GM12878 (cell line): Measurements from ENCODE around the gene MAP3K1. TPM values are rescaled to one million over a fixed set of nuclear protein-coding genes. Genes with fewer than 3 reads are reported as not detected.

ENCODE experiments used
- ESRRA ChIP-seq: IDR thresholded peaks from 2 replicates; pipeline ENCODE4 v1.6.1; 2012; ENCODE audit warnings: mild to moderate bottlenecking, low read length, improper control_type of control experiment
- EZH2 ChIP-seq: IDR thresholded peaks from 2 replicates; pipeline ENCODE4 v1.6.1; 2012; ENCODE audit warnings: low read depth, mild to moderate bottlenecking, control low read depth, inconsistent platforms, low read length, borderline replicate concordance; ENCODE audit not compliant: control insufficient read depth
- LARP7 ChIP-seq: fragments of 450-650 bp; IDR thresholded peaks from 2 replicates; pipeline ENCODE4 v1.6.1; 2017; ENCODE audit warnings: mild to moderate bottlenecking
- ZNF687 ChIP-seq: fragments of 450-650 bp; IDR thresholded peaks from 2 replicates; pipeline ENCODE4 v1.6.1; 2017; ENCODE audit warnings: mild to moderate bottlenecking, moderate library complexity
- polyA plus RNA-seq, 11 experiments: library from polyadenylated mRNA; depleted of rRNA in 4 of 11; unstranded in 6 of 11; stranded (reverse) in 5 of 11; fragments of >200 nt; fragmentation: Nextera tagmentation in 4 of 11; fragmentation: Illumina TruSeq in 1 of 11; extraction: Ambion mirVana in 4 of 11; extraction: Trizol in 1 of 11; gene quantifications; 1 replicate in 1 of 11; 2 replicates in 10 of 11; pipeline versions ENCODE4 v1.2.1 to v1.2.3, GENCODE V29; 2011 to 2016; ENCODE audit warnings: inconsistent platforms in 2 of 11, missing spikeins in 2 of 11, low read depth in 1 of 11
- total RNA-seq, 4 experiments: library from RNA; depleted of rRNA in 3 of 4; stranded (reverse); fragments of >200 nt in 3 of 4; fragmentation: Illumina TruSeq in 1 of 4; extraction: Trizol in 1 of 4; gene quantifications; 2 replicates each; pipeline versions ENCODE4 v1.2.1 to v1.2.3, GENCODE V29; 2013 to 2021
- TF ChIP-seq, protein P1 (sequence below): IDR thresholded peaks from 2 replicates; pipeline ENCODE4 v1.6.1; 2012; ENCODE audit warnings: improper control_type of control experiment, low read depth, low read length; ENCODE audit not compliant: insufficient replicate concordance

The MAP3K1 gene
- total and polyA plus RNA-seq, 10 of the 15 experiments (the other 5 are each of a cell fraction or from before 2014, with no cell fraction given), result 7.5 to 24.6 (median 12.6) TPM

DNA sequence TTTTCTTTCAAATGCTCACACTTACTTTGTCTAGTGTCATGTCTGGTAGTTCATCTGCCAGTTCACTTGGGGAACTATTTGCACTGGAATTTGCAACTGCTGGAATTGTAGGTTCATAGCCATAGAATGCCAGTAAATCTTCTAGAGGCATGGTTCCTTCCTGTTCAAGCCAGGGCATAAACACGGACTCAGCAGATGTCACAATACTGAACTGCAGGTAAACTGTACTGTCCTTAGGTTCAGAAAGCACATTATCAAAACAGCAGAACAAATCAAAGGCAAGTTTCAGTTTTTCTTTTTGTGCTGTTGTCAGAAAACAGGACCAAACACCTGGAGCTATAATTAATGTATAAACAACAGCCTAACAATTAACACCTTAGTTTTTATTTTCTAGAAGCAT, 123.5 kb downstream of the MAP3K1 start (continued):
- TF ChIP-seq, protein P1, sequence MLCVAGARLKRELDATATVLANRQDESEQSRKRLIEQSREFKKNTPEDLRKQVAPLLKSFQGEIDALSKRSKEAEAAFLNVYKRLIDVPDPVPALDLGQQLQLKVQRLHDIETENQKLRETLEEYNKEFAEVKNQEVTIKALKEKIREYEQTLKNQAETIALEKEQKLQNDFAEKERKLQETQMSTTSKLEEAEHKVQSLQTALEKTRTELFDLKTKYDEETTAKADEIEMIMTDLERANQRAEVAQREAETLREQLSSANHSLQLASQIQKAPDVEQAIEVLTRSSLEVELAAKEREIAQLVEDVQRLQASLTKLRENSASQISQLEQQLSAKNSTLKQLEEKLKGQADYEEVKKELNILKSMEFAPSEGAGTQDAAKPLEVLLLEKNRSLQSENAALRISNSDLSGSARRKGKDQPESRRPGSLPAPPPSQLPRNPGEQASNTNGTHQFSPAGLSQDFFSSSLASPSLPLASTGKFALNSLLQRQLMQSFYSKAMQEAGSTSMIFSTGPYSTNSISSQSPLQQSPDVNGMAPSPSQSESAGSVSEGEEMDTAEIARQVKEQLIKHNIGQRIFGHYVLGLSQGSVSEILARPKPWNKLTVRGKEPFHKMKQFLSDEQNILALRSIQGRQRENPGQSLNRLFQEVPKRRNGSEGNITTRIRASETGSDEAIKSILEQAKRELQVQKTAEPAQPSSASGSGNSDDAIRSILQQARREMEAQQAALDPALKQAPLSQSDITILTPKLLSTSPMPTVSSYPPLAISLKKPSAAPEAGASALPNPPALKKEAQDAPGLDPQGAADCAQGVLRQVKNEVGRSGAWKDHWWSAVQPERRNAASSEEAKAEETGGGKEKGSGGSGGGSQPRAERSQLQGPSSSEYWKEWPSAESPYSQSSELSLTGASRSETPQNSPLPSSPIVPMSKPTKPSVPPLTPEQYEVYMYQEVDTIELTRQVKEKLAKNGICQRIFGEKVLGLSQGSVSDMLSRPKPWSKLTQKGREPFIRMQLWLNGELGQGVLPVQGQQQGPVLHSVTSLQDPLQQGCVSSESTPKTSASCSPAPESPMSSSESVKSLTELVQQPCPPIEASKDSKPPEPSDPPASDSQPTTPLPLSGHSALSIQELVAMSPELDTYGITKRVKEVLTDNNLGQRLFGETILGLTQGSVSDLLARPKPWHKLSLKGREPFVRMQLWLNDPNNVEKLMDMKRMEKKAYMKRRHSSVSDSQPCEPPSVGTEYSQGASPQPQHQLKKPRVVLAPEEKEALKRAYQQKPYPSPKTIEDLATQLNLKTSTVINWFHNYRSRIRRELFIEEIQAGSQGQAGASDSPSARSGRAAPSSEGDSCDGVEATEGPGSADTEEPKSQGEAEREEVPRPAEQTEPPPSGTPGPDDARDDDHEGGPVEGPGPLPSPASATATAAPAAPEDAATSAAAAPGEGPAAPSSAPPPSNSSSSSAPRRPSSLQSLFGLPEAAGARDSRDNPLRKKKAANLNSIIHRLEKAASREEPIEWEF, result no peak
- TF ChIP-seq EZH2 (no peak), ZNF687 (no peak), ESRRA (no peak), LARP7 (no peak)
